Astrocyte of the spinal cord (primary cell): ENCODE results near the gene CORO6.

Experiments used
- DNase-seq: peaks from one replicate; pipeline ENCODE4 v3.0.0; 2011; ENCODE audit warnings: low read depth, low spot score
- H3K4me3 ChIP-seq: 2 replicates; pipeline ENCODE4 v1.5.1; 2011; ENCODE audit warnings: low read depth, mild to moderate bottlenecking, low read length, moderate library complexity
- CTCF ChIP-seq: IDR thresholded peaks from 2 replicates; pipeline ENCODE4 v1.5.1; 2012; ENCODE audit warnings: low read depth, mild to moderate bottlenecking, low read length, inconsistent platforms
- in situ Hi-C: cut with HindIII; loops from 2 replicates; pipeline ENCODE4 v1.10.0; 2017; ENCODE audit warnings: low sequenced_read_pairs

Gene CORO6

GRCh38 chr17:29571486-29571882, 51.2 kb downstream of the CORO6 start:
- in situ Hi-C loops = no loop called here
- no peak for DNase-seq
- TF ChIP-seq CTCF = no peak
- no peak overlapping the region for H3K4me3 ChIP-seq

GRCh38 chr17:29570521-29570920, 52.2 kb downstream of the CORO6 start:
- no peak for TF ChIP-seq CTCF
- DNase-seq = no peak
- in situ Hi-C loops = no loop called here

DNA sequence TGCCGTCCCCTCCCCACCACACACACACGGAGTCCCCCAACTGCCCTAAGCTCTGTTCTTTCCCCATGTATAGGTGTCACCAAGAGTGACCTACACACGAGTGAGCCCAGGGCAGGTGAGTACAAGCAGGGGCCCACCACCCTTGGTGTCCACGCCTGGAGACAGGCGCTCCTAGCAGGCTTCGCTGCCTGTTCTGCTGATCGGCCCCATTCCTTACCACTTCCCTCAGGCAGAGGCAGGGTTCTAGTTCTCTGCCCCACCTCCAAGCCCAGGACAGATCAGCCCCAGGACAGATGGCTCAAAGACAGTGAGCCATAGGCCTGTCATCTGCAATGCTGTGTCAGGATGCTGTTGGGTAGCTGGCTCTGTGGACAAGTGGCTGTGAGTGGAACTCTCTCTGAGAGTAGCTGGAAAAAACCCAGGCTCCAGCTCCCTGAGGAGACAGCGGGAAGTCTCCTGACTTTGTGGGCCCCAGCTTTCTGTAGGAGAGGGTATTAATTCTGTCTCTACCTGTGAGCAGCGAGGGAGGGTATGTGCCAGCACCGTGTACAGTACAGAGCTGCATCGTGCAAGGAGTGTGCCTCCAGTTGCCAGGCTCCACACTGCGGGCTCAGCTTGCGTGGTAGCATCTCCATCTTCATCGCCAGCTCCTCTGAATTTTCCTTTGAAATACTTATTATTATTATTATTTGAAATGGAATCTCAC, 53.3 kb downstream of the CORO6 start:
- peak overlapping the region; percentile 74 for H3K4me3 ChIP-seq
- in situ Hi-C loops = no loop called here
- DNase-seq = no peak
- no peak for TF ChIP-seq CTCF

More at GRCh38 chr17:29570521-29570920, 52.2 kb downstream of the CORO6 start:
- no peak overlapping the region for H3K4me3 ChIP-seq

- in situ Hi-C loops = no loop called here
- peak within 1 kb of the TSS; percentile 74 for H3K4me3 ChIP-seq
- no peak for TF ChIP-seq CTCF
- DNase-seq = peak; percentile 84
Observed at GRCh38 chr17:29568331-29569244, 54.1 kb downstream of the CORO6 start, which contains the start of gene TP53I13. Gene TP53I13, plus strand, starts transcription at chr17:29568701. Its CDS starts 58 bp downstream, at chr17:29568759.

DNA sequence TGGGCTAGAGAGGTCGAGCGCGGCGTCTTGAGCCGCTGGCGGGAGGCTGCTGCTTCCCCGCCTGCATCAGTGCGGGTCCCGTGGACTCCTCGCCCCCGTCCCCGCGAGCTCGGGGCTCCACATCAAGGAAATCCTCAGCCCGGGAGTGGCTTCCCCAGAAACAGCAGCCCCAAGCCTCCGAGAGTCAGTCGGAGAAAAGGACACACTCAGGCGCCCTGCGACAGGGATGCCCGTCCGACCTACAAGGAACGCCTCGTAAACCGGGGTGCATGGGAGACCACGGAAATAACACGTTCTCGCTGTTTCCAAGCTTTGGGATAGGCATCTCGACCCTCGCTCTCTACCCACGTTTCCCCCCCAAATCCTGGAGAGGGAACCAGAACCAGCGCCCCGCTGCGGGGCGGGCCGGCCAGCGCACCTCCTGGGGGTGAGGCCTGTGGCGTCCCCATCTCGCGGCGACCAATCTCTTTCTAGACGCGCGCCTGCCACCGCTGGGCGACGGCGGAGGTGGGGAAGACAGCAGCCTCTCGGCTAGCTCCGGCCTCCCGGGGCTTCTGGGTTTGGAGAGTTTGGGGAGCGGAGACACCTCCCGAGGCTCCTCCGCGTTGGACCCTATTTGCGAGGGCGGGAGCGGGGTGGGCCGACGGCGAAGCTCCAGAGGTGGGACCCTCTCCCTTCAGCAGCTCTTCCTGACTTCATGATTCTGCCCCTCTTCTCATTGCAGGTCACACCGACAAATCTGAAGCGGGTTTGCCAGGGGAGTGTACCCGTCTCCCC, 55.0 kb downstream of the CORO6 start:
- peak; percentile 17 for TF ChIP-seq CTCF
- in situ Hi-C loops = no loop called here
- peak; percentile 44 for DNase-seq
- peak overlapping the region; percentile 74 for H3K4me3 ChIP-seq

GRCh38 chr17:29567304-29567553, 55.5 kb downstream of the CORO6 start:
- DNase-seq = no peak
- H3K4me3 ChIP-seq = peak overlapping the region; percentile 74
- no peak for TF ChIP-seq CTCF
- in situ Hi-C loops = no loop called here
